ENCODE data around the gene FAM20C.

FAM20C gene

GRCh38 chr7:209906-210305, 17.5 kb downstream of the FAM20C start:
- DNase-seq (ENCODE audit: low spot score): no peak

GRCh38 chr7:210401-210925, 18.1 kb downstream of the FAM20C start:
- no peak for DNase-seq (ENCODE audit: low spot score)

GRCh38 chr7:211033-211714, 18.8 kb downstream of the FAM20C start:
- no peak for DNase-seq (ENCODE audit: low spot score)

GRCh38 chr7:211715-212058, 19.3 kb downstream of the FAM20C start:
- DNase-seq (ENCODE audit: low spot score): no peak

GRCh38 chr7:212754-213153, 20.4 kb downstream of the FAM20C start:
- no peak for DNase-seq (ENCODE audit: low spot score)

GRCh38 chr7:213324-213993, 21.1 kb downstream of the FAM20C start:
- DNase-seq (ENCODE audit: low spot score): no peak

- DNase-seq (ENCODE audit: low spot score): no peak
Measured at GRCh38 chr7:214410-215212, 22.2 kb downstream of the FAM20C start.

GRCh38 chr7:216360-217300, 24.3 kb downstream of the FAM20C start:
- no peak for DNase-seq (ENCODE audit: low spot score)

GRCh38 chr7:217781-218180, 25.4 kb downstream of the FAM20C start:
- no peak for DNase-seq (ENCODE audit: low spot score)

GRCh38 chr7:218316-218715, 25.9 kb downstream of the FAM20C start:
- no peak for DNase-seq (ENCODE audit: low spot score)

GRCh38 chr7:218896-219580, 26.7 kb downstream of the FAM20C start:
- no peak for DNase-seq (ENCODE audit: low spot score)

- DNase-seq (ENCODE audit: low spot score): no peak
Measured at GRCh38 chr7:219581-220150, 27.3 kb downstream of the FAM20C start.

GRCh38 chr7:220151-220841, 27.9 kb downstream of the FAM20C start:
- DNase-seq (ENCODE audit: low spot score): no peak

GRCh38 chr7:221978-222715, 29.8 kb downstream of the FAM20C start:
- no peak for DNase-seq (ENCODE audit: low spot score)

GRCh38 chr7:222716-223041, 30.3 kb downstream of the FAM20C start:
- no peak for DNase-seq (ENCODE audit: low spot score)

GRCh38 chr7:223118-223800, 30.9 kb downstream of the FAM20C start:
- DNase-seq (ENCODE audit: low spot score): no peak

- DNase-seq (ENCODE audit: low spot score): no peak
Measured at GRCh38 chr7:223861-224260, 31.5 kb downstream of the FAM20C start.

- no peak for DNase-seq (ENCODE audit: low spot score)
Measured at GRCh38 chr7:226281-226895, 34.0 kb downstream of the FAM20C start.

GRCh38 chr7:227926-228325, 35.6 kb downstream of the FAM20C start:
- no peak for DNase-seq (ENCODE audit: low spot score)
